ENCODE results near the gene NLRC5.
"Not testable (repeated sequence)": the region's sequence is repeated elsewhere in the genome, so short reads cannot be mapped to it uniquely, and the experiment has no call there.

The NLRC5 gene

DNA sequence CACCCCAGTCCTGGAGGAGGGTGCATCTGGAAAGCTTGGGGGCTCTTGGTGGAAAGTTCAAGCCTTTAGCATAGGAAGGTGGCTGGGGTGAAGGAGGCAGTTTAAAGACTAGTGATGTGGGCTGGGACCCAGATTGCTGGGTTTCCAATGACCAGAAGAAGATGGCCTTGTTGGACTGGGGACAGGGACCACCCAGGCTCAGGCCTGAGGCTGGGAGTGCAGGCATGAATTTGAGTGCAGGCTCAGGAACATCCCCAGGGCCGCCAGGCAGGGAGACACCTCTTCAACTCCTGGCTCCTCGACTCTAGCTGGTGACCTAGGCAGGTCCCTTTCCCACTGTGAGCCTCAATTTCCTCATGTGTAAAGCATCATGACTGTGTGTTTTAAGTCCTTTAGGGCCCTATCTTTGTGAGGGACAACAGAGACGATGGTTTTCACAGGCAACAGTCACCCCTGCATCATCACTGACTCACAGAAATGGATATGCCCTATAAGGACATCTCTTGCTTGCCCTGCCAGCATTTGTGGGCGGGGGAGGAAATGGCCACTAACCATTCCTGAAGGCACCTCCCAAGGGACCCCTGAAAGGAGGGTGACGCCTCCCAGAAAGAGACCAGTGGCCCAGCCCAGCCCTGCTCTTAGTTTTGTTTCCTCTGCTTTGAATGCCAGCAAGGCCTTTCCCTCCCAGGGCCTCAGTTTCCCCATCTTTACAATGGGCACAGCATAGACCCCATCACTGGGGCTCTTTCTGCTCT is 11.1 kb downstream of the NLRC5 start:
- DNase-seq: no peak

DNA sequence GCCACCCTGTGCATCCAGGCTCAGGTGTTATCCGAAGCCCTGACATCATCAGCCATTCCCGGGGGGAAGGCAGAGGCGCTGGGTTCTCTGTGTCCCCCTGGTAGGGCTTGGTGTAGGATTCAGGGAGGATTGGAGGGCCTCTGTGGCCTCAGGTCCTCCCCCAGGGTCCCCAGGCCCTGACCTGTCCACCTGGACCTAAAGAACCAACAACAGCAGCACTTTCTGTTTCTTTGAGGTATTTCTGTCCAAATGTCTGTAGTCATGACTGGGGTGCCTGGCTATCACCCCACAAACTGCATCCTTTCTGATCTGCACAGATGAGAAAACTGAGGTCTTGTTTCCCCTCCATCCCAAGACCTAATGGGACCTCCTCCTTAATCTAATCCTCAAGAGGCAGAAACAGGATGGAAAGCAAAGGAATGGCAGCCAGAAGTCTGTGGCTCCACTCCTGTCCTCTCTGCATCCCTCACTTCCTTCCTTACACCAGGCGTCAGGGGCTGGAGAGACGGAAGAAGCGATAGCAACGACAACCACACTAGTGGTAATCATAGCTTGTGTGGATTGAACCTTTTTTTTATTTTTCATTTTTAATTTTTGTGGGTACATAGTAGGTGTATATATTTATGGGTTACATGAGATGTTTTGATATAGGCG is 11.8 kb downstream of the NLRC5 start:
- DNase-seq: no peak

DNA sequence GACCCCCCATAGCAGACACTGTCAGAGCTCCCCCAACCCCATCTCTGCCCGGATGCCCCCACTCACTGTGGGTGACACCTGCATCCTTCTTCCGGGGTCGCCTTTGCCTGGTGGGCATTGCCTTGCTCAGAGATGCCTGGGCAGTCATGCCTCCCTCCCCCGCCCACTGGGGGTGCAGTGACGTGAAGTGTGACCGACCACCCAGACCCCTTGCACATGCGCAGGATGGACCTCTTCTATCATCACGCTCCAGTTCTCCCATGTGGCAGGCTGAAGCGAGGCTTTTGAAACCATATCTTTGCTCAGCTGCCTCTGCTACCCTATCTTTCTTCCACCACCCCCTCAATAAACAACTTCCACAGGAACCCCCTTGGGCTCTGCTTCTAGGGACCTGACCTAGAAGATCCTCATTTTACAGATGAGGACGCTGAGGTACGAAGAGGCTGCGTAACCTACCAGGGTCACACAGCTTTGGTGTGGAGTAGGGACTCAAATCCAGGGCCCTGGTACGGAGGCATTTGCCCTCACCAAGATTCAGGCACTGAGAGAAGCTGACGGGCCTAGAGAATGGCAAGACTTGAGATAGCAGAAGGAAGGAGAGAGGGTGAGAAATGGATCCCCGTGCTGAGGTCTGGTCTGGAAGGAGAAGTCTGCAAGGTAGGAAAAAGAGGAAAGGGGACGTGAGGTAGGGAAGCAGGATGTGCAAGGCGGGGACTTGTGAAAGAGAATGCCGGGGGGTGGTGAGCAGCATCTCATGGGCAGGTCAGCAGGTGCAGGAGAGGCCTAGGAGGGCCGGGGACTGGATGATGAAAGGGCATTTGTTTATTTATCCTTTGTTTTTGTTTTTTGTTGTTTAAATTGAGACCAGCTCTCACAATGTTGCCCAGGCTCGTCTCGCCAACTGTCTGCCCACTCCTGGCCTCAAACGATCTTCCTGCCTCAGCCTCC is 14.4 kb downstream of the NLRC5 start:
- DNase-seq: no peak

DNA sequence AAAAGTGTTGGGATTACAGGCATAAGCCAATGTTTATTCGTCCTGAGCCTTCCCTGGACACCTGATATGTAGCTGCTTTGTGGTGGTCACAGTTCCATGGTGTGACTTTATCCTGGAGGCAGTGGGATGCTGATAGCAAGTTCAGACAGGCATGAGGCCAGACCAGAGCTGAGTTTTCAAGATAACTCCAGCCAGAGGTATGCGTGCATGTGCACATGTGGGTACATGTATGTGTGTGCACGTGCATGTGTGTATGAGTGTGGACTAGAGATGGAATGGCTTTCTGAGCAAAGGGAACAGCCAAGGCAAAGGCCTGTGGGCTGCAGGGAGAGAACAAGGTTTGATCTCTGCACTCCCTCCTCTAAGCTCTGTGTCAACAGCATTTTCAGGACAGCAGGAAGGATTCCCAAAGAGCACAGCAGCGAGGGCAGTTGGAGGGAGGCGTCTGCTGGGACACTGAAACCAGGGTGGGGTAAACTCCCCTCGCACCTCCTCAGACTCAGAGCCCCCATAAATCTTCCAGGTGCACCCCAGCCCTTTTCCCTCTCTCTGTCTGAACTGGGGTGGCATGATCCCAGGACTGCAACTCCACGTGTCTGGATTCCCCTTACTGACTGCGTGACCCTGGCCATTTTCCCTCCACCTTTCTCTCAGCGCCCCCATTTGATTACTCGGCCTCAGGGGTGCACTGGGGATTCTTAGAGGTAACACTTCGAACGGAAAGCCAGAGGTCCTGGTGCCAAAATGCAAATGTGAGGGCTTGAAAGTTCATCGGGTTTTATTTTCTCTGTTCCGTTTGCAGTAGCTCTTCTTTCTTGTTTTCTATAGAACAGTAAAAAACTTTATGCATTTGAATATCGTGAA is 15.3 kb downstream of the NLRC5 start:
- DNase-seq: no peak

DNA sequence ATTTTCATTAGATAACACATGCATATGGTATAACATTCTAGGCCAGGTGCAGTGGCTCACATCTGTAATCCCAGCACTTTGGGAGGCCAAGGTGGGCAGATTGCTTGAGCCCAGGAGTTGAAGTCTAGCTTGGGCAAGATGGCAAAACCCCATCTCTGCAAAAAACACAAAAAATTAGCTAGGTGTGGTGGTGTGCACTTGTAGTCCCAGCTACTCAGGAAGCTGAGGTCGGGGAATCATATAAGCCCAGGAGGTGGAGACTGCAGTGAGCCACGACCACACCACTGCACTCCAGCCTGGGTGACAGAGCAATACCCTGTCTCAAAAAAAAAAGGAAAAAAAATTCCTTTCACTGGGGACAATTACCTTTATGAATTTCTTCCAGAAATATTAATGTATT is 16.2 kb downstream of the NLRC5 start:
- not testable (repeated sequence) for DNase-seq

DNA sequence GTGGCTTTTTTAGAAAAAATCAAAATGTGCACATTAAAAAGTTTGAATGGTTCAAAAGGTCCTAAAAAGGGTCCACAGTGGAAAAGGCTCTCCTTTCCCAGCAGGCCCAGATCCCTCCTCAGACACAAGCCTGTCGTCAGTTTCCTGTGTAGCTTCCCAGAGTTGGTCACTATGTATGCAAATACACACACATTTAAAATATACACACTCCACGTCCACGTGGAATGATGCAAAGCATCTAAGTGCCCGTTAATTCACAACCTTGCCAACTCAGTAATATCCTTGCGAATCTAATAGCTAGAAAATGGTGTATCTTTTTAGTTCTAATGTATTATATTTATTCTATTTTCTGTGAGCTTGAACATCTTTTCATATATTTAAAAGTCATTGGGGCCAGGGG is 17.7 kb downstream of the NLRC5 start:
- no peak for DNase-seq

DNA sequence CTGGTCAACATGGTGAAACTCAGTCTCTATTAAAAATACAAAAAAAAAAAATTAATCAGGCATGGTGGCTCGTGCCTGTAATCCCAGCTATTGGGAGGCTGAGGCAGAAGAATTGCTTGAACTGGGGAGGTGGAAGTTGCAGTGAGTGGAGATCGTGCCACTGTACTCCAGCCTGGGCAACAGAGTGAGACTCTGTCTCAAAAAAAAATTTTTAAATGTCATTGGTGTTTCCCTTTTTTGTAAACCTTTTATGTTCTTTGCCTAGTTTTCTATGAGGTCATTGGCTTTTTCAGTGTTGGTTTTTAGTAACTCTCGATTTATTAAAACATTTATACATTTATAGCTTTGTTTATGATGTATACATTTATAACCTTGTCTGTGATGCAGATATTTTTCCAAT is 18.2 kb downstream of the NLRC5 start:
- DNase-seq: no peak

DNA sequence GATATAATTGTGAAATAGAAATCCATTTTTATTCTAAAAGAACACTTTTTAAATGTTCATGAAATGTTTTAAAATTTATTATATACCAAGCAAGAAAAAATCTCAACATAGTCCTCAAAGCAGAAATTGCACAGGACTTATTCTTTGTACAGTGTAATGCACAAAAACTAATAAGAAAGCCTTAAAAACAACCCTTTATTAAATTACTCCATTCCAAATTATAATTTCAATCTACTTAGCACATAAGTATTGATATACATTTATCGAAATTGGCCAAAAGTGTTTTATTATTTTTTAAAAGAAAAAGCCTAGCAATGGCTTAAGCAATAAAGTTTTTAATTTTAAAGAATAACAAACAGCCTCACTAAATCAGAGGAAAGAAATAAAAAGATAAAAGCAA is 19.1 kb downstream of the NLRC5 start:
- no peak for DNase-seq

DNA sequence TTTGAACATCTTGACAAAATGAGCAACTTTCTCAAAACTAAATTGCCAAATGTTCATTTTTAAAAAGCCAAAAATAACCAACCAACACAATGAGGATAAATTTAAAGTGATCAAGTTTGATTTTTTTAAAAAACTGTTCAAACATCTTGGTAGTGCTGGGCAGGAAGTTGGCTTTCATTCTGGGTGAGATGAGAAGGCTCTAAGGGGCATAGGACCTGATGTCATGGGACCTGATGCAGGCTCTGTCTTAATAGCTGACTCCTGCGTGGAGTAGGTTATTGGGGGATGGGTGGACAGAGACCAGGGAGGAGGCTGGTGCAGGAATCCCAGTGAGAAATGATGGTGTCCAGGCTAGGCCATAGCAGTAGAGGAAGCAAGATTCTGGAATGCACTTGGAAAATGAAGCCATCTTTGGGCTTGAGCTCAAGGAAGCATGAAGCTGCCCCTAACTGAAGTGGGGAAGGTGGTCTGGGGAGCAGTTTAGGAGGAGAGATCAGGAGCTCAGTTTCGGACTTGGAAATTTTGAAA is 20.4 kb downstream of the NLRC5 start:
- DNase-seq: no peak

DNA sequence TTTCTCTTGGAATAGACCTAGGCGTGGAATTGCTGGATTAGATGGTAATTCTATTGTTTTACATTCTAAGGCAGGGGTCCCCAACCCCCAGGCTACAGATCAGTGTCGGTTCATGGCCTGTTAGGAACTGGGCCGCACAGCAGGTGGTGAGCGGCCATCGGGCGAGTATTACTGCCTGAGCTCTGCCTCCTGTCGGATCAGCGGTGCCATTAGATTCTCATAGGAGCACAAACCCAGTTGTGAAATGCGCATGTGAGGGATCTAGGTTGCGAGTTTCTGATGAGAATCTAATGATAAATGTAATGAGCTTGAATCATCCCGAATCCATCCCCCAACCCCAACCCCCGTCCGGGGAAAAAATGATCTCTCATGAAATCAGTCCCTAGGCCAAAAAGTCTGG is 23.0 kb downstream of the NLRC5 start:
- DNase-seq: no peak

DNA sequence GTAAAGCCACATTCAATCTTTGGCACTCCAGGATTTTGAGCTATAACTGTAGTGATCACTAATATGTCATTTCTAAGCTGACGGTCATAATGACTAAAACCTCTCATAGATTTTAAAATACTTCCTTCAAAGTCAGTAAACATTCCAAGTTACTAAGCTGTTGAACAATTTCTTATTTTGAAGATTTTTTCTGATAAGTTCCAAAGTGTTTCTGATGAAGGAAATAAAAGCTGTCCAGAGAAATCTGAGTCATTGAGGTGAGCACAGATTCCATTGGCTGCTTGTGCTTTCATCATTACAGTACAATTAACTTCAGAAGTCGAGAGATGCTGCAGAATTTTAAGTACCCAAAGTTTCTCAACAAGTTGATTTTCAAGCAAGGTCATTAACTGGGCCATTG is 23.9 kb downstream of the NLRC5 start:
- no peak for DNase-seq

DNA sequence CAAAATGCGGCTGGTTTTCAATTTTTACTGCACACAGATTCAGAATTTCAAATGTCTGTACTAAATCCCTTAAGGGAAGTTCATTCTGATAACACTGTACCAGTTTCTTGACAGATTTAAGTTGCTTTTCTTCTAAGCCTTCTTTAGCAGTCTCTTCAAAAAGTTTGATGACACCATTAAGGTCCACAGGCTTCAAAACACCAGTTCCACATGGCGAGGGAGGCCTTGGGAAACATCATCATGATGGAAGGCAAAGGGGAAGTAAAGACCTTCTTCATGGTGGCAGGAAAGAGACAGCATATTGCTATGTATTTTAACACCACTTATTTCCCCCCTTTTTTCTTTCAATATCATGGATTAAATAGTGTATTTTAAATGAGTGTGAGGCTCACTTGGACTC is 24.5 kb downstream of the NLRC5 start:
- no peak for DNase-seq

DNA sequence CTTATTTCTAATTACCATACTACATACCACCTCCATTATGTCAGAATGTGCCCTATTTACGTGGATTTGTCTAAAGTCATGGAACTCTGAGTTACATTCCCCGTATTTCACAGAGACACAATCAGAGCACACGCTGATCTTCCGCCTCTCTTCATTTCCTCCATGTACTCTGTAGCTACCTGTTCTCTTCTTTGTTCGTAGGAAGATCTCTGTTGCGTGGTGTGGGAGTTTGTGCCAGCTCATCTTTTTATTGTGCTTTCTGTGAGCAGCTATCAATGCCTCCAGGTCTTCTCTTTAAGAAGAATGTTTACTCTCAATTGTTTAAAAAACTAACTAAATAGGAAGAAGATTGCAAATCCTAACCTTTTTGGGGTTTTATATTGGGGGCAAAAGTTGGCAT is 26.9 kb downstream of the NLRC5 start:
- DNase-seq: no peak

DNA sequence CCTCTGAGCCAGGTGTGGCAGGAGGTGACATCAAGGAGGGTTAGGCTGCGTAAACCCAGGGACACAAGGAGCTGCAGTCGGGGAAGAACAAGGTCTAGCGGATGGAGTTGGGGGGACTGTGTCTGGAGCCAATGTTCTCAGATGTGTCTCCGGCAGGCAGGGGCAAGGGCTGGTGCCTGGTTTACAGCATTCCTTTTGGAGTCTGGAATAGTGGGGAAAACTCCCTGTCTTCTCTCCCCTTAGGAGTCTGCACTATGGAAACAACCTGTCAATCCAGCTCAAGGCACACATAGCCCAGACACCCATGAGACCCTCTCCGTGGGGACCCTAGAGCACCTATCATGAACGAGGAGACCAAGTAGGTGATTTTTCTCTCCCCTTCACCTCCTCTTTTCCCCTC is 27.5 kb downstream of the NLRC5 start:
- no peak for DNase-seq

DNA sequence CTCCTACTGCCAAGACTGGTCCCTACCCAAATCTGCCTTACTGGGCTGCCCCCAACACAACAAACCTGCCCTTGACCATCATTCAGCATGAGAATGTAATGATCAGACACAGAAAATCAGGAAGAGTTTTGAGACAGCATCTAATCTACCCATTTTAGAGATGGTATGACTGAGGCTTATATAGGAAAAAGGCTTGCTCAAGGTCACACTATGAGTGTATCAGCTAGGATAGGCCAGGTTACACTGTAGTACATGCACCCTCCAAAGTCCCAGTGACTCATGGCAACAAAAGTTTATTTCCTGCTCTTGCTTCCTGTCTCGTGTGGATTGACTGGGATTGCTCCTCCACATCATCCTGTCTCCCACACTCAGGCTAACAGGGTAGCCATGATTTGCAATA is 27.9 kb downstream of the NLRC5 start:
- DNase-seq: no peak

DNA sequence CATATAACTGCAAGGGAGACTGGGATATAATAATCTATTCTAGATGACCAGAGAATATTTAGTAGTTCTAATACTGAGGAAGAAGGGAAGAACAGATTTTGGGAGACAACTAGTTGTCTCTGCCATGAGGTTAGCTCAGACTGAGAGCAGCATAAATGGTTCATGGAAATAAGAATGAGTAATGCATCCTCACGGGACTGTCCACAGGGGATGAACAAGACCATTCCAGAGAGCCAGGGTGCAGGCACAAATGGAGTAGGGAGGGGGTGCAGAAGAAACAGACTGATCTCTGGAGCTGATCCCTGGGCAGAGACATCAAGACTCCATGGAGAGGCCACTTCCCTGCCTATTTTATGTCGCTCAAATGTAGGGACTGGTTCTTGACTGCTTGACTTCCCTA is 30.4 kb downstream of the NLRC5 start:
- DNase-seq: no peak

DNA sequence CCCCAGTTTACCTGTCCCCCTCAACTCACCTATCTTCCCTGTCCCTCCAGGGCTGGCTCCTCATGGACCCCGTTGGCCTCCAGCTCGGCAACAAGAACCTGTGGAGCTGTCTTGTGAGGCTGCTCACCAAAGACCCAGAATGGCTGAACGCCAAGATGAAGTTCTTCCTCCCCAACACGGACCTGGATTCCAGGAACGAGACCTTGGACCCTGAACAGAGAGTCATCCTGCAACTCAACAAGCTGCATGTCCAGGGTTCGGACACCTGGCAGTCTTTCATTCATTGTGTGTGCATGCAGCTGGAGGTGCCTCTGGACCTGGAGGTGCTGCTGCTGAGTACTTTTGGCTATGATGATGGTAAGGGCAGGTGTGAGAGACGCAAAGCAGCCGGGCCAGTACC is 31.3 kb downstream of the NLRC5 start:
- no peak for DNase-seq

DNA sequence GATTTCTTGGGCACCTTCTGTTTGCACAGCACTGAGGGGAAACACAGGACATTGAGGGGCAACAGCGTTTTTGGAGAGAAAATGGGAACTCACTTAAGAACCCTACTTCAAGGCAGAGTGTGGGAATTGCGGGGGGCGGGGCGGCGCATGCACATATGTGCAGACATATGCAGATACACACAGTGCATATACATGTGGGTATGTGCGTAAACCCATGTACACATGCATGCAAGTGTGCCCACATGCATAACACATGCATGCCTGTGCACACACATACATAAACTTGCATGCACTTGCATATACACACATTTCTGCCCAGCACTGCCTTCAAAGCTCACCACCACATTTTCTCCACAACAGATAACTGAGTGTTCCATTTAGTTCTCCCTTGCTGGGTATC is 32.4 kb downstream of the NLRC5 start:
- no peak for DNase-seq

DNA sequence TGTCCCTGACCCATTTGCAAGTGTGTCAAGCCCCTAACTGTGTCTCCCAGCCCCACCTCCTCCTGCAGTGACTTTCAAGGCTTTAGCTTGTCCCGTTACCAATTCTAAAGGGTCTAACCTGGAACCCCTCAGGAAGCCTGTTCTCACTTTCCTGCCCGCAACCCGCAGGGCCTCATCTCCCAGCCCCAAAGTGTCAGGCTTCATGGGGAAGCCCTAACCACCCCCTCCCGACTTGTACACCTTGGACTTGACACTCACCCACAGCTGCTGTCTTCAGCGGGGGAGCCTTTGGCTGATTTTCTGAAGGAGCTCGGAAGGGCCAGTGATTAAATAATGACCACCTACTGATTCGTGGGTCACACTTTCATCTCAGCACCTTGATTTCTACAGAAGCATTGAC is 33.1 kb downstream of the NLRC5 start:
- no peak for DNase-seq

DNA sequence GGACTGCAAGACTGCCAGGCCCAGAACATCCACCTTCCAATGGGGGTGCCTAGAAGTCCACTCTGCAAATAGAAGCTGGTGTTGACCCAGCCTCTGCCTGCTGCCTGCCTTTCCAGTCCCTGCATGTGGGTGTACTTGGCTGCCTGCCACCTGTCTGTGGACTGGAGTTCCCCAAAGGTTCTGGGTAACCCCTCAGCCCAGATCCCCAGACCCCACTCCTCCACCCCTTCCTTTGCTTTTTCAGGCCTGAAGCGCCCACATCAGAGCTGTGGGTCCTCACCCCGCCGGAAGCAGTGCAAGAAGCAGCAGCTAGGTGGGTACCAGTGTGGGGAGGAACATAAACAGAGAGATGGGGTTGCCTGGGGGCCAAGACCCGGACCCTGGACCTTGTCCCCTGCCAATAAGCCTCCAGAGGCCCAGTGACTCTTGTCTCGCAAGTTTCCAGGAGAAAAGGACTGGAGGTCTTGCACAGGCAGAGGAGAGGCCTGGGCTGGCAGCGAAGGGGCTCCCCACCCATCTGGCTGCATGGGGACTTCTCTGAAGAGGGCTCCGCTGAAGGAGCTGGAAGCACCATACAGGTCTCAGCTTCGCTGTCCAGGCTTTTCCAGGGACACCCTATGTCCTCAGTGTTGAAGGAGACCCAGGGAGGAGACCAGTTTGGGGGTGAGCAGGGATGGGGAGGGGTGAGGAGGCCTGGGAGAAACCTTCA is 34.3 kb downstream of the NLRC5 start:
- no peak for DNase-seq

Data from right kidney (tissue), 1 donor.